ENCODE data around the gene EFCAB8.

- TF ChIP-seq POLR2AphosphoS5 (IDR thresholded peaks at IDR 0.05; ENCODE audit: insufficient read depth in 1 of 2, low read depth in 1 of 2): no peak
- TF ChIP-seq, protein P1, sequence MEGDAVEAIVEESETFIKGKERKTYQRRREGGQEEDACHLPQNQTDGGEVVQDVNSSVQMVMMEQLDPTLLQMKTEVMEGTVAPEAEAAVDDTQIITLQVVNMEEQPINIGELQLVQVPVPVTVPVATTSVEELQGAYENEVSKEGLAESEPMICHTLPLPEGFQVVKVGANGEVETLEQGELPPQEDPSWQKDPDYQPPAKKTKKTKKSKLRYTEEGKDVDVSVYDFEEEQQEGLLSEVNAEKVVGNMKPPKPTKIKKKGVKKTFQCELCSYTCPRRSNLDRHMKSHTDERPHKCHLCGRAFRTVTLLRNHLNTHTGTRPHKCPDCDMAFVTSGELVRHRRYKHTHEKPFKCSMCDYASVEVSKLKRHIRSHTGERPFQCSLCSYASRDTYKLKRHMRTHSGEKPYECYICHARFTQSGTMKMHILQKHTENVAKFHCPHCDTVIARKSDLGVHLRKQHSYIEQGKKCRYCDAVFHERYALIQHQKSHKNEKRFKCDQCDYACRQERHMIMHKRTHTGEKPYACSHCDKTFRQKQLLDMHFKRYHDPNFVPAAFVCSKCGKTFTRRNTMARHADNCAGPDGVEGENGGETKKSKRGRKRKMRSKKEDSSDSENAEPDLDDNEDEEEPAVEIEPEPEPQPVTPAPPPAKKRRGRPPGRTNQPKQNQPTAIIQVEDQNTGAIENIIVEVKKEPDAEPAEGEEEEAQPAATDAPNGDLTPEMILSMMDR (IDR thresholded peaks at IDR 0.05): no peak
- TF ChIP-seq POLR2A (IDR thresholded peaks at IDR 0.05): no peak
These were observed 137.1 kb downstream of the EFCAB8 start for GRCh38 chr20:32995802-32996201.

All from vagina (tissue), 2 donors.